Tibial artery (tissue), 4 donors: ENCODE results near the gene MCF2L2.

ENCODE experiments used
- DNase-seq, 2 donors: peaks; one replicate each; pipeline ENCODE4 v3.0.0-alpha.2; 2019
- H3K27ac ChIP-seq, 2 donors: fragments of 200-600 bp; sonication (generic) in 1 of 2; 1 replicate in 1 of 2; 2 replicates in 1 of 2; pipeline ENCODE4 v1.5.1; 2018 to 2019; ENCODE audit warnings: mild to moderate bottlenecking in 1 of 2
- H3K27me3 ChIP-seq, 2 donors: fragments of 200-600 bp; sonication (generic) in 1 of 2; one replicate each; pipeline versions ENCODE4 v1.5.1 to v1.6.0; 2016 to 2019
- H3K36me3 ChIP-seq, 3 donors: fragments of 200-600 bp; sonication (generic) in 2 of 3; one replicate each; pipeline ENCODE4 v1.5.1; 2016 to 2019; ENCODE audit warnings: mild to moderate bottlenecking in 2 of 3
- H3K4me1 ChIP-seq, 4 donors: fragments of 200-600 bp; sonication (generic) in 2 of 4; 1 replicate in 3 of 4; 2 replicates in 1 of 4; pipeline ENCODE4 v1.5.1; 2016 to 2019
- H3K4me3 ChIP-seq, 2 donors: fragments of 200-600 bp; sonication (generic) in 1 of 2; 1 replicate in 1 of 2; 2 replicates in 1 of 2; pipeline ENCODE4 v1.5.1; 2018 to 2019; ENCODE audit warnings: mild to moderate bottlenecking in 2 of 2
- H3K9me3 ChIP-seq, 3 donors: fragments of 200-600 bp; sonication (generic) in 1 of 3; one replicate each; pipeline ENCODE4 v1.5.1; 2016 to 2019
- intact Hi-C: fragments of 100-400 bp; cut with DNase I; formaldehyde crosslinking; loops from one replicate; pipeline ENCODE4 v1.15.0; 2023; ENCODE audit warnings: low total_unique reads
- TF ChIP-seq, protein P1 (sequence below), 2 experiments: fragments of 200-600 bp in 1 of 2; fragments of 450-650 bp in 1 of 2; IDR thresholded peaks; one replicate each; pipeline ENCODE4 v1.5.1; 2017 to 2019; ENCODE audit warnings: antibody characterized with exemption in 2 of 2, mild to moderate bottlenecking in 1 of 2, moderate library complexity in 1 of 2

MCF2L2 gene

DNA sequence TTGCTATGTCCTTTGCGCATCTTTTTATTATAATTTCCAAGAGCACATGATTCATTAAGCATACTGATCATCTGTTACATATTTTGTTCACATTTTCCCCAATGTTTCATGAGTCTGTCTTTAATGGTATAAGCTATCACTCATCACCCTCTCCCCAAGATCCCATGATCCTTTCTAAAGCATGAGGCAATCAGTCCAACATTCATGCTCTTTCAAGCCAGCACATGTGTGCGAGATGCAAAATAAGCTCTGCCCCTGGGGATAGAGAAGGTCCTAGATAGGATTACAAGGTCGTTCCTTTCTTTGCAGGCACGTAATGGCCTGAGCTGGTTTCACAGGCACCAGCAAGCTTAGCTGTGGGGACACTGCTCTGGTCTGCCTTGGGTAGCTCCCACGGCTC is 207.6 kb downstream of the MCF2L2 start:
- Histone ChIP-seq H3K9me3 (no peaks in the 10 kb centered on the region), H3K36me3 (no peaks in the 10 kb centered on the region), H3K4me1 (no peaks in the 10 kb centered on the region), H3K4me3 (no peak overlapping the region), H3K27me3 (peaks cover 0 to 15% of the 10 kb centered on the region in 2 donors), H3K27ac (no peak overlapping the region)
- DNase-seq: no peak
- intact Hi-C loops: no loop called here
- TF ChIP-seq, protein P1, sequence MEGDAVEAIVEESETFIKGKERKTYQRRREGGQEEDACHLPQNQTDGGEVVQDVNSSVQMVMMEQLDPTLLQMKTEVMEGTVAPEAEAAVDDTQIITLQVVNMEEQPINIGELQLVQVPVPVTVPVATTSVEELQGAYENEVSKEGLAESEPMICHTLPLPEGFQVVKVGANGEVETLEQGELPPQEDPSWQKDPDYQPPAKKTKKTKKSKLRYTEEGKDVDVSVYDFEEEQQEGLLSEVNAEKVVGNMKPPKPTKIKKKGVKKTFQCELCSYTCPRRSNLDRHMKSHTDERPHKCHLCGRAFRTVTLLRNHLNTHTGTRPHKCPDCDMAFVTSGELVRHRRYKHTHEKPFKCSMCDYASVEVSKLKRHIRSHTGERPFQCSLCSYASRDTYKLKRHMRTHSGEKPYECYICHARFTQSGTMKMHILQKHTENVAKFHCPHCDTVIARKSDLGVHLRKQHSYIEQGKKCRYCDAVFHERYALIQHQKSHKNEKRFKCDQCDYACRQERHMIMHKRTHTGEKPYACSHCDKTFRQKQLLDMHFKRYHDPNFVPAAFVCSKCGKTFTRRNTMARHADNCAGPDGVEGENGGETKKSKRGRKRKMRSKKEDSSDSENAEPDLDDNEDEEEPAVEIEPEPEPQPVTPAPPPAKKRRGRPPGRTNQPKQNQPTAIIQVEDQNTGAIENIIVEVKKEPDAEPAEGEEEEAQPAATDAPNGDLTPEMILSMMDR (IDR thresholded peaks at IDR 0.05): no peak

DNA sequence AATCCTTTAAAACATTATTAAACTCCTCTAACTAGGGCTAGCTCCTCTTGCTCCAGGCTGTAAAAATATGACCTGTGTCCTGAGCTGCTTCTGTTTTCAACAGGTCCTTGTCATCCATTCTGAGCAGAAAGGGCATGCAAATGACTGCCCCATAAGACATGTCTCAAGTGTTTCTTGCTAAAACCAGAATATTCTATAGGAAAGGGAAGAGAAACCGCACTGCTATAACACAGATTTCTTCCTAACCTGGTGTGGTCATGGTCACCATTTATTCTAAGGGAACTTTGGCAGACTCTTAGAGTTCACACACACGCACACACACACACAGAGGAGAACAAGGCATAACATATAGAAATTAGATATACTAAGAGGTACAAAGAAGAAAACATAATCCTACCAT is 209.6 kb downstream of the MCF2L2 start:
- no peak overlapping the region for H3K4me3 ChIP-seq
- H3K9me3 ChIP-seq: no peaks in the 10 kb centered on the region
- TF ChIP-seq, protein P1 (IDR thresholded peaks at IDR 0.05): no peak
- intact Hi-C loops: no loop called here
- H3K4me1 ChIP-seq: no peaks in the 10 kb centered on the region
- H3K27me3 ChIP-seq: peaks cover 0 to 15% of the 10 kb centered on the region in 2 donors
- no peak overlapping the region for H3K27ac ChIP-seq
- H3K36me3 ChIP-seq: no peaks in the 10 kb centered on the region
- no peak for DNase-seq

DNA sequence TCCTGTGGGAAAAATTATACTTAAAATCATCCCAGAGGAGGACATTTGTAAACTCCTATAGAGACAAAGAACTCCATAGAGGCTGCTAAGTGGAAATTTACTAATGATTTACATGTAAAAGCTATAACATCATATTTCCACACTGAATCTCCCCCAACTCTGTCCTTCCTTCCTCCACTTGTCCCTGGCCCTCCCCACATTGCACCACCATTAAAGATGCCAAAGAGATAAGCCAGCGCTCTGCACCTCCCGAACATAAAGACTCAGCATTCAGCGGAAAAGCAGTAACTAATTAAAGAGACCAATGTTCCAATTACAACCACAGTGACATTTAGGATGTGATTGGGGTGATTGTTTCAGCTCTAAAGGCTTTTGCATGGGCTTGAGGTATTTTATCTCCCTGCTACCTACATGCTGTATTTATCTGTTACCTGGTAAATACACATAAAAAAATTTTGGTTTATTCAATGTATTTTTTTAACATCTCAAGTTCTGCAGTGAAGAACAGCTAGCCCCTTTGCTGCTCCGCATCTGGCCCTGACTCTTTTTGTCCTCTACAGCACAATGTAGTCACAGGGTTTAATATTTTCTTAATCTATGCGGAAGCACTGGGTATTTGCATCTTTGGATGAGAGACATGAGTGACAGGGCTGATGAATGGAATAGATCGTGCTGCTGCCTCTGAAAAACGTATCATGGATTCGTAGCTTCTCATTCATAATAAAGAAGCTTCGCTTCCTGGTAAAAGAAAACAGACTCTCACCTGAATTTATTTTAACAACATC is 210.7 kb downstream of the MCF2L2 start:
- H3K27me3 ChIP-seq: peaks cover 0 to 15% of the 10 kb centered on the region in 2 donors
- H3K36me3 ChIP-seq: no peaks in the 10 kb centered on the region
- no peaks in the 10 kb centered on the region for H3K4me1 ChIP-seq
- H3K9me3 ChIP-seq: no peaks in the 10 kb centered on the region
- no peak overlapping the region for H3K27ac ChIP-seq
- intact Hi-C loops: no loop called here
- TF ChIP-seq, protein P1 (IDR thresholded peaks at IDR 0.05): no peak
- no peak for DNase-seq
- H3K4me3 ChIP-seq: no peak overlapping the region

DNA sequence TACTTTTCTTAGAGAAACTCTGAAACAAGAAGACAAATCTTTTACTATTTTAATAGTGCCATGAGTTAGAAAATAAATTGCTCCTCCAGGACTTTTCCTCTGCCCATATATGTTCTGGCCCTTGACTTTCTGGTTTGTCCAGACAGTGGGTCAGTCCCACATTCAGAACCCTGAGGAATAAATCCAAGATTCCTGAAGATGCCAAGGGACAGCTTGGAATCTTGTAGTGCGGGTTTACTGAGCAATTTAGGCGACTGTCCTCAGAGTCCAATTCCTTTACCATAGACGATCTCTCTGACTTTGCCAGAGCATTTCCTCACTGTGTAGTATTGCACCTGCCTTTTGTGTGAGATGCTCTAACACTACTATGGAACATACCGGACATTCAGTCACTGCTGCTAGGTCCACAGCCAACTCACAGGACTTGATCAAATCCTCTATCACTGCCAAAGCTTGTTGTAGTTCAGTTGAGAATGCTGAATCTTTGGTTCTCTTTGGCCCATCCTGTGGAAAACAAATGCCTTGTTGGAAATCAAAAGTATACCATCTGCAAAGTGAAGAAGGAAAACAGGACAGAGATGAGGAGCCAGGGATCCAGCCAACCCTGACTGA is 212.7 kb downstream of the MCF2L2 start:
- TF ChIP-seq, protein P1 (IDR thresholded peaks at IDR 0.05): no peak
- no peak overlapping the region for H3K4me3 ChIP-seq
- H3K36me3 ChIP-seq: no peaks in the 10 kb centered on the region
- intact Hi-C loops: no loop called here
- H3K9me3 ChIP-seq: no peaks in the 10 kb centered on the region
- H3K27me3 ChIP-seq: peaks cover 0 to 22% of the 10 kb centered on the region in 2 donors
- H3K27ac ChIP-seq: no peak overlapping the region
- no peak for DNase-seq
- H3K4me1 ChIP-seq: no peaks in the 10 kb centered on the region

DNA sequence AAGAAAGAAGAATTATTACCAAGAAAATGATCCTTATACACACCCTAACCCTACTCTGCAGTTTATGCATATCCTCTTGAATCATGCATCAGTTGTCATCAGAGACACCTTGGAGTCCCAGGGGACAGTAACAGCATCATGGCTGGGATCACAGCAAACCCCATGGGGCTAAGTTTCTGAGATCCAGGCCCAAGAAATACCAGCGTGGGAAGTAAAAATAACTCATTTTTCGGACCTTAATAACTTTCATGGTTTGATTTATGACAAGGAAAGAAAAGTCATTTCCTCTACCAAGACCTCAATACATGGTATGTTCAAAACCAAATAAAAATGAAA is 214.2 kb downstream of the MCF2L2 start:
- no peak for DNase-seq
- Histone ChIP-seq H3K4me3 (no peak overlapping the region), H3K27ac (no peak overlapping the region), H3K9me3 (no peaks in the 10 kb centered on the region), H3K4me1 (no peaks in the 10 kb centered on the region), H3K27me3 (peaks cover 0 to 22% of the 10 kb centered on the region in 2 donors), H3K36me3 (no peaks in the 10 kb centered on the region)
- intact Hi-C loops: no loop called here
- TF ChIP-seq, protein P1 (IDR thresholded peaks at IDR 0.05): no peak
